HG03469 (cell line): ENCODE results near the gene PACS2.

Source experiments
- ATAC-seq: cut with Tn5 transposase; IDR thresholded peaks from one replicate; pipeline ENCODE4 v1.9.1; 2021; ENCODE audit warnings: mild to moderate bottlenecking, moderate library complexity, moderate number of reproducible peaks; ENCODE audit not compliant: unreplicated experiment

The PACS2 gene

GRCh38 chr14:105419195-105420091 is 104.9 kb downstream of the PACS2 start, which contains the start of gene MTA1:
Gene MTA1 (plus strand): TSS chr14:105419827. CDS start chr14:105420036, 209 bp downstream.
- no peak for ATAC-seq

- ATAC-seq = no peak
Measured at GRCh38 chr14:105420101-105420973, 105.8 kb downstream of the PACS2 start.

GRCh38 chr14:105420974-105421674 is 106.6 kb downstream of the PACS2 start:
- ATAC-seq = no peak

GRCh38 chr14:105421723-105422615 is 107.4 kb downstream of the PACS2 start:
- ATAC-seq = no peak

- no peak for ATAC-seq
Measured at GRCh38 chr14:105422695-105423487, 108.3 kb downstream of the PACS2 start.

- no peak for ATAC-seq
Measured at GRCh38 chr14:105423488-105424195, 109.1 kb downstream of the PACS2 start.

- ATAC-seq = no peak
Measured at GRCh38 chr14:105424861-105425260, 110.3 kb downstream of the PACS2 start.

GRCh38 chr14:105425823-105426247 is 111.3 kb downstream of the PACS2 start:
- ATAC-seq = no peak

- ATAC-seq = no peak
Measured at GRCh38 chr14:105426416-105427130, 112.0 kb downstream of the PACS2 start.

GRCh38 chr14:105427412-105427811 is 112.9 kb downstream of the PACS2 start:
- ATAC-seq = no peak

- ATAC-seq = no peak
Measured at GRCh38 chr14:105427936-105428485, 113.5 kb downstream of the PACS2 start.

GRCh38 chr14:105430042-105430441 is 115.5 kb downstream of the PACS2 start:
- ATAC-seq = no peak

GRCh38 chr14:105430565-105430964 is 116.0 kb downstream of the PACS2 start:
- no peak for ATAC-seq

- no peak for ATAC-seq
Measured at GRCh38 chr14:105431256-105431655, 116.7 kb downstream of the PACS2 start.

GRCh38 chr14:105432657-105433056 is 118.1 kb downstream of the PACS2 start:
- no peak for ATAC-seq

- ATAC-seq = no peak
Measured at GRCh38 chr14:105433161-105433605, 118.6 kb downstream of the PACS2 start.

GRCh38 chr14:105436402-105436801 is 121.9 kb downstream of the PACS2 start:
- no peak for ATAC-seq
